OCI-LY7 (cell line): ENCODE results near the gene CRTC1.

Experiments
- CTCF ChIP-seq: fragments of 200-600 bp; sonication (generic); conservative IDR thresholded peaks from 2 replicates; pipeline ENCODE4 v1.5.1; 2014; ENCODE audit warnings: mild to moderate bottlenecking, antibody characterized with exemption, low read length, moderate library complexity, mixed read lengths
- EZH2phosphoT487 ChIP-seq: fragments of 200-600 bp; sonication (generic); IDR thresholded peaks from 2 replicates; pipeline ENCODE4 v1.6.1; 2018; ENCODE audit warnings: low read depth, borderline replicate concordance, mild to moderate bottlenecking, mixed run types, antibody characterized with exemption, low read length, moderate library complexity, mixed read lengths

DNA sequence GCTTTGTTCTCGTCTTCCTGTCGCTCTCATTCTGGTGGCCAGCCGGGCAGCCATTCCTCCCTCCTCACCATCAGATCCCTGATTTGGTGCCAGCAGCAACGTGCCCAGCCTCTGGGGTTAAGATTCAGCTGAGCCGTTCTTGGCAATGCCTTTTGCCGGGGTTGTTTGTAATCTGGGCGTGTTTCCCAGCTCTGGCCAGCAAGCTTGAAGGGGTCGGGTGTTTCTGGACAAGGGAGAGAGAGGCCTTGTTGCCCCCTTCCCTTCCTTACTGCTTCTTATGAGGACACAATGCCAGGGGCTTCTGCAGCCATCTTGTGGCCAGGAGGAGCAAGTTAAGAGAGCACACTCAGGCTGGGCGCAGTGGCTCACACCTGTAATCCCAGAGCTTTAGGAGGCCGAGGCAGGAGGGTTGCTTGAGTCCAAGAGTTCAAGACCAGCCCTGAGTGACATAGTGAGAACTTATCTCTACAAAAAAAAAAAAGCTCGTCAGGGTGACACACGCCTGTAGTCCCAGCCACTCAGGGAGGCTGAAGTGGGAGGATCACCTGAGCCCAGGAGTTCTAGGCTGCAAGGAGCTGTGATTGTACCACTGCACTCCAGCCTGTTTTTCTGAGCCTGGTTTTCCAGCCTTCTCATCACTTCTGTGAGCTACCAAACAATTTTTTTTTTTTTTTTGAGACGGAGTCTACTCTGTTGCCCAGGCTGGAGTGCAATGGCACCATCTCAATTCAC is 10.7 kb upstream of the CRTC1 start:
- TF ChIP-seq CTCF (peak; percentile 67), EZH2phosphoT487 (no peak)
